ENCODE data around the gene NOP9.

Gene NOP9

GRCh38 chr14:24283796-24284460 is 15.7 kb upstream of the NOP9 start:
- no peak for TF ChIP-seq CTCF (IDR thresholded peaks at IDR 0.05; ENCODE audit: insufficient read depth, missing control alignments)
- no peak for FAIRE-seq
- no peak for DNase-seq (ENCODE audit: insufficient read length, low spot score)

- DNase-seq (ENCODE audit: insufficient read length, low spot score): no peak
- no peak for TF ChIP-seq CTCF (IDR thresholded peaks at IDR 0.05; ENCODE audit: insufficient read depth, missing control alignments)
- no peak for FAIRE-seq
Observed at GRCh38 chr14:24284501-24285035, 15.1 kb upstream of the NOP9 start.

GRCh38 chr14:24285351-24285750 is 14.3 kb upstream of the NOP9 start:
- FAIRE-seq (no peak), DNase-seq (ENCODE audit: insufficient read length, low spot score) (no peak)
- TF ChIP-seq CTCF (IDR thresholded peaks at IDR 0.05; ENCODE audit: insufficient read depth, missing control alignments): no peak

- DNase-seq (ENCODE audit: insufficient read length, low spot score) (no peak), FAIRE-seq (no peak)
- no peak for TF ChIP-seq CTCF (IDR thresholded peaks at IDR 0.05; ENCODE audit: insufficient read depth, missing control alignments)
Observed at GRCh38 chr14:24286996-24287395, 12.7 kb upstream of the NOP9 start.

- DNase-seq (ENCODE audit: insufficient read length, low spot score): no peak
- TF ChIP-seq CTCF (IDR thresholded peaks at IDR 0.05; ENCODE audit: insufficient read depth, missing control alignments): no peak
- no peak for FAIRE-seq
Observed at GRCh38 chr14:24289649-24290280, 9.9 kb upstream of the NOP9 start.

GRCh38 chr14:24290746-24291145 is 8.9 kb upstream of the NOP9 start:
- DNase-seq (ENCODE audit: insufficient read length, low spot score) (no peak), FAIRE-seq (no peak)
- TF ChIP-seq CTCF (IDR thresholded peaks at IDR 0.05; ENCODE audit: insufficient read depth, missing control alignments): no peak

Data from D721Med (cell line).